MM.1S (cell line): ENCODE measurements around the gene TNXB.

Source experiments
- DNase-seq: peaks from one replicate; pipeline ENCODE4 v3.0.0-alpha.2; 2015
- H2AFZ ChIP-seq: fragments of 300-600 bp; sonication (generic); 2 replicates; pipeline ENCODE4 v1.6.0; 2016; ENCODE audit warnings: antibody characterized with exemption, low read length
- H3F3A ChIP-seq: fragments of 300-600 bp; sonication (generic); 2 replicates; pipeline ENCODE4 v1.6.1; 2016; ENCODE audit warnings: mild to moderate bottlenecking, antibody characterized with exemption, low read length, moderate library complexity, mixed read lengths; ENCODE audit not compliant: insufficient read depth
- H3K27ac ChIP-seq: fragments of 300-600 bp; sonication (generic); 2 replicates; pipeline ENCODE4 v1.5.1; 2016; ENCODE audit warnings: mild to moderate bottlenecking, low read length
- H3K27me3 ChIP-seq: fragments of 300-600 bp; sonication (generic); replicated peaks from 2 replicates; pipeline ENCODE4 v1.6.0; 2016; ENCODE audit warnings: low read length; ENCODE audit not compliant: insufficient read depth
- H3K36me3 ChIP-seq: fragments of 300-600 bp; sonication (generic); replicated peaks from 2 replicates; pipeline ENCODE4 v1.6.1; 2016; ENCODE audit warnings: mild to moderate bottlenecking, low read length, mixed read lengths; ENCODE audit not compliant: insufficient read depth
- H3K4me1 ChIP-seq: fragments of 300-600 bp; sonication (generic); 2 replicates; pipeline ENCODE4 v1.6.1; 2016; ENCODE audit warnings: low read length, mixed read lengths
- H3K4me2 ChIP-seq: fragments of 300-600 bp; sonication (generic); 2 replicates; pipeline ENCODE4 v1.6.0; 2016; ENCODE audit warnings: low read depth, low read length
- H3K4me3 ChIP-seq: fragments of 300-600 bp; sonication (generic); 2 replicates; pipeline ENCODE4 v1.5.1; 2016; ENCODE audit warnings: low read length, mixed read lengths
- H3K79me2 ChIP-seq: fragments of 300-600 bp; sonication (generic); 2 replicates; pipeline ENCODE4 v1.6.1; 2016; ENCODE audit warnings: mixed run types, low read length, mixed read lengths
- H3K9ac ChIP-seq: fragments of 300-600 bp; sonication (generic); 2 replicates; pipeline ENCODE4 v1.6.1; 2016; ENCODE audit warnings: low read length, mixed read lengths
- H3K9me2 ChIP-seq: fragments of 300-600 bp; sonication (generic); replicated peaks from 2 replicates; pipeline ENCODE4 v1.6.1; 2016; ENCODE audit warnings: mild to moderate bottlenecking, low read length, mixed read lengths; ENCODE audit not compliant: insufficient read depth
- H3K9me3 ChIP-seq: fragments of 300-600 bp; sonication (generic); replicated peaks from 2 replicates; pipeline ENCODE4 v1.6.1; 2016; ENCODE audit warnings: mild to moderate bottlenecking, low read length, mixed read lengths; ENCODE audit not compliant: insufficient read depth
- H4K20me1 ChIP-seq: fragments of 300-600 bp; sonication (generic); 2 replicates; pipeline ENCODE4 v1.6.1; 2016; ENCODE audit warnings: mild to moderate bottlenecking, low read length, moderate library complexity, mixed read lengths; ENCODE audit not compliant: insufficient read depth
- EZH2 ChIP-seq: fragments of 300-600 bp; sonication (generic); optimal IDR thresholded peaks from 2 replicates; pipeline ENCODE3; 2017; ENCODE audit warnings: low read depth, mild to moderate bottlenecking, antibody characterized with exemption, low read length, mixed read lengths
- EZH2phosphoT487 ChIP-seq: fragments of 300-600 bp; sonication (generic); IDR thresholded peaks from 2 replicates; pipeline ENCODE4 v1.6.1; 2018; ENCODE audit warnings: antibody characterized with exemption, low read length
- TF ChIP-seq, protein P1 (sequence below): fragments of 300-600 bp; sonication (generic); IDR thresholded peaks from 2 replicates; pipeline ENCODE4 v1.5.1; 2016; ENCODE audit warnings: antibody characterized with exemption, low read length, mixed read lengths

Gene TNXB

DNA sequence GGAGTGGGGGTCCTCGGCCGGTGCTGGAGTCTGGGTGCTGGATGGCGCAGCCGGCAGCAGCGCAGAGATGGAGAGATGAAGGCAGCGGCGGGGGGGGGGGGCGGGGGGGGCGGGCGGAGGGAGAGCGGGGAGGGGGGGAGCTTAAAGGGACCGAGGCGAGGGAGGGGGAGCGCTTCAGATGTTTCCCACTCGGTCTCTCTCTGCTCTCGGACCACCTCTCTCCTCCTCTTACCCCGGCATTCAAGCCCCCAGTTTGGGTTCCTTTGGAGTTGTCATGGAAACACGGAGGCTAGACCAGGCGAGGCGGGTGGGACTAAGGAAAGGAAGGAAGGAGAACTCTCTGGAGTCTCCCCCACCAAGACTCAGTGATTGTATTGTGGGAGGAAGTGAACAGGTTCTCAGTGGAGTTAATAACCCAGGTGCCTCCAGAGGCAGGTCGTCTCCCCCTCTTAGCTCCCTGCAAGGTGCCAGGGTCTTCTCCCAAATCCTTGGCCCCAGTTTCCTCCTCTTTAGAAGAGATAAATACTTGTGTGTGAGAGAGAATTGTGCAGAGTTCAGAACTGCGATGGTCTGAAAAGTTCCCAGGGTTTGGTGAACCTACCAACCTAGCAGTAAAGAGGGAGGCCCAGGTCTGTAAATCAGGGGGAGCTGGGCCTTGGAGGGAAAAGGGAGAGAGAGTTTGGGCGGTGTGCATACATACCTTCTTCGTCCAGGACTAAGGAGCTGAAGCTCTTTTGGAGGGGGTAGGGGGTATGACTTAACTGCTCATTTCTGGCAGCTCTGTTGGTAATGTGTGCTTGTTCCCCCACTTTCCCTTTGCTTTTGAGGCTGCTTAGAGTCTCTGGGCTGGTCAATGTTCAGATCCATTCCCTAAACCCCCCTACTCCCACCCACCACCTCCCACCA, 43.0 kb upstream of the TNXB start, which contains the start of gene PRRT1:
Gene PRRT1 (minus strand): TSS at position 77 of the 906 bp plus-strand sequence. CDS start 112 bp downstream, outside the sequence.
- no peaks in the 10 kb centered on the region for H3K9me2 ChIP-seq
- no peak within 1 kb of the TSS for H3K4me2 ChIP-seq
- H4K20me1 ChIP-seq, result no peaks in the 10 kb centered on the region
- no peaks in the 10 kb centered on the region for H3K36me3 ChIP-seq
- H3K79me2 ChIP-seq, result no peaks in the 10 kb centered on the region
- no peak within 1 kb of the TSS for H3K27ac ChIP-seq
- H3K9ac ChIP-seq, result no peak within 1 kb of the TSS
- peaks cover 68% of the 10 kb centered on the region for H3K27me3 ChIP-seq
- no peaks in the 10 kb centered on the region for H3F3A ChIP-seq
- H2AFZ ChIP-seq, result no peak within 1 kb of the TSS
- no peak within 1 kb of the TSS for H3K4me3 ChIP-seq
- H3K4me1 ChIP-seq, result 0 out of 2 replicates have a peak, but pooled peaks cover 4% of the 10 kb centered on the region
- DNase-seq, result no peak
- TF ChIP-seq EZH2, result no peak
- TF ChIP-seq EZH2phosphoT487, result no peak
- TF ChIP-seq, protein P1, sequence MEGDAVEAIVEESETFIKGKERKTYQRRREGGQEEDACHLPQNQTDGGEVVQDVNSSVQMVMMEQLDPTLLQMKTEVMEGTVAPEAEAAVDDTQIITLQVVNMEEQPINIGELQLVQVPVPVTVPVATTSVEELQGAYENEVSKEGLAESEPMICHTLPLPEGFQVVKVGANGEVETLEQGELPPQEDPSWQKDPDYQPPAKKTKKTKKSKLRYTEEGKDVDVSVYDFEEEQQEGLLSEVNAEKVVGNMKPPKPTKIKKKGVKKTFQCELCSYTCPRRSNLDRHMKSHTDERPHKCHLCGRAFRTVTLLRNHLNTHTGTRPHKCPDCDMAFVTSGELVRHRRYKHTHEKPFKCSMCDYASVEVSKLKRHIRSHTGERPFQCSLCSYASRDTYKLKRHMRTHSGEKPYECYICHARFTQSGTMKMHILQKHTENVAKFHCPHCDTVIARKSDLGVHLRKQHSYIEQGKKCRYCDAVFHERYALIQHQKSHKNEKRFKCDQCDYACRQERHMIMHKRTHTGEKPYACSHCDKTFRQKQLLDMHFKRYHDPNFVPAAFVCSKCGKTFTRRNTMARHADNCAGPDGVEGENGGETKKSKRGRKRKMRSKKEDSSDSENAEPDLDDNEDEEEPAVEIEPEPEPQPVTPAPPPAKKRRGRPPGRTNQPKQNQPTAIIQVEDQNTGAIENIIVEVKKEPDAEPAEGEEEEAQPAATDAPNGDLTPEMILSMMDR, result no peak
- no peaks in the 10 kb centered on the region for H3K9me3 ChIP-seq

DNA sequence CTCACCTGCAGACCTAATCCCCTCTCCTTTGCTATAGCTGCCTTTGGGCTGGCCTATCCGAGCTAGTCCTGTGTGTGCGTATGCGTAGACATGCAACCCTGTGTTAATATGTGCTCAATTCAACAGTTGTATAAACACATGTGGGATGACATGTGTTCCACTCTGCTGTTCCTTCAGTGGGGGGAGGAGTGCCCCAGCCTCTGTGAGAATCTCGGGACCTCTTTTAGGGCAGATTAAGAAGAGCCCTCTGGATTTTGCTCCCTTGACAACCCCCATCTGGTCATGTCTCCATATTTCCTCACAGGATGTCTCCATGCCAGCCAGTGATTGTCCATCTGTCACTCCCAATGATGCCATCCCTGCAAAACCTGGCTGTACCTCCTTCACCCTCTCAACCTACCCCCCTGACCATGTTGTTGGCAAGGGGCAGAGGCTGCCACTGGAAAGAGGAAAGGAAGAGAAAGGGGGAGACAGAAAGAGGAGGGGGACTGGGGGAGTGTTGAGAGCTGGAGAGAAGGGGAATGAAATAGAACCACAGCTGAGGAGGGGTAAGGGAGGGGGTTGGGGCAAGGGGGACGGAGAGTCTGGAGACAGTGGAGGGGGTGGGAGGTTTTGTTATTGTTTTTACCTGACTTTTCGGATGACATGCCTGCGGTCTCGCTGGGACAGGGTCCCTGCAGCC, 42.2 kb upstream of the TNXB start:
- Histone ChIP-seq H3K36me3 (no peaks in the 10 kb centered on the region), H3K27me3 (peaks cover 76% of the 10 kb centered on the region), H3K79me2 (no peaks in the 10 kb centered on the region), H3K4me1 (0 out of 2 replicates have a peak, but pooled peaks cover 4% of the 10 kb centered on the region), H3K9me2 (no peaks in the 10 kb centered on the region), H3K4me2 (no peak overlapping the region), H3K27ac (no peak overlapping the region), H4K20me1 (no peaks in the 10 kb centered on the region), H3K9ac (no peak overlapping the region), H3K4me3 (no peak overlapping the region), H2AFZ (no peak overlapping the region), H3K9me3 (no peaks in the 10 kb centered on the region), H3F3A (no peaks in the 10 kb centered on the region)
- TF ChIP-seq EZH2 (no peak), EZH2phosphoT487 (no peak)
- TF ChIP-seq, protein P1, result no peak
- no peak for DNase-seq

DNA sequence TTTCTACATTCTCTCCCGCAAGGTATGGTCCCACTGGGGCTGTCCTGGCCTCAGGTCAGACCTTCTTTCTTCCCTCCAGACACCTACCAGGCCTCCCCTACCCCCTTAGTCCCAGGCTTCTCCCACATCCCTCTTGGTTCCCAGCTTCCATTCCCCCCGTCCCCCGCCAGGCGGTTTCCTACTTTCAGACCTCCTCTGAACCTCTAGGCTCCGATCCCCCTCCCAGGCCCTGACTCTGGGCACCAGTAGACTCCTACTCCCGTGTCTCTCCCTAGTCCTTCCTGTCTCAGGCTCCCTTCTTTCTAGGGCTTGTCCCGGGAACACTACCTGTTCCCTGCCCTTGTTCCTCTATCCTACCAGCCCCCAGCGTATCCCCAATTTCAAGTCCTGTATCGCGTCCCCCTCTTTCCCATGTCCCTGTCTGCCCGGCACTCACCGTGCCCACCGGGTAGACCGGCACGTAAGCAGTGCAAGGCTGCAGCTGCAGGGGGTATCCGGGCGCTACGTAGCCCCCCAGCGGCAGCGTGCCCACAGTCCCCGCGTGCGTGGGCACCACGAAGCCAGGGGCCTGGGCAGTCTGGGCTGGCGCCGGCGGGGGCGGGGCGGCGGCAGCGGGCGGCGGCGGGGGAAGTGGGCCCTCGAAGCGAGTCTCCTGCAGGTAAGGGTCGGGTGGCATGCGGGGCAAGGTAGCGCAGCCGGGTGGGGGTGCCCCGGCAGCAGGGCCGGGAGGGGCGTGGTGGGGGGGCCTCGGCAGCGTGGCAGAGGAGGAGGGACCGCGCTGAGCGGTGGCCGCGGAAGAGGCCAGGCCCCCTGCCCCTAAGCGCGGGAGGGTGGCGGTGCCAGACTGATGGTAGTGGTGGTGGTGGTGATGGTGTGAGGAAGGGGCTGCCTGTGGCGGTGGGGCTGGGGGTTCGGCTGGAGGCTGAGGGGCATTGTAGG, 41.1 kb upstream of the TNXB start:
- Histone ChIP-seq H3K9me3 (no peaks in the 10 kb centered on the region), H3K27me3 (peaks cover 86% of the 10 kb centered on the region), H3K4me3 (no peak overlapping the region), H3K4me2 (no peak overlapping the region), H4K20me1 (no peaks in the 10 kb centered on the region), H3F3A (no peaks in the 10 kb centered on the region), H3K27ac (no peak overlapping the region), H3K79me2 (no peaks in the 10 kb centered on the region), H3K9me2 (no peaks in the 10 kb centered on the region), H3K36me3 (no peaks in the 10 kb centered on the region), H3K9ac (no peak overlapping the region), H3K4me1 (0 out of 2 replicates have a peak, but pooled peaks cover 3% of the 10 kb centered on the region), H2AFZ (no peak overlapping the region)
- no peak for DNase-seq
- TF ChIP-seq, protein P1, result no peak
- no peak for TF ChIP-seq EZH2
- TF ChIP-seq EZH2phosphoT487, result no peak
